Progenitor cell of endocrine pancreas (in vitro differentiated cells): ENCODE data around the gene TMEM150A. TPM values are rescaled to one million over a fixed set of nuclear protein-coding genes. Genes with fewer than 3 reads are reported as not detected.

Source experiments
- DNase-seq: peaks from one replicate; pipeline ENCODE4 v3.0.0; 2021; ENCODE audit warnings: low spot score; ENCODE audit not compliant: unreplicated experiment
- H3K27ac Mint-ChIP-seq: 2 replicates; pipeline ENCODE4 v1.8.0; 2021; ENCODE audit warnings: mild to moderate bottlenecking, moderate library complexity, mixed read lengths
- H3K27me3 Mint-ChIP-seq: 2 replicates; pipeline ENCODE4 v1.8.0; 2021; ENCODE audit warnings: mixed read lengths
- H3K36me3 Mint-ChIP-seq: 2 replicates; pipeline ENCODE4 v1.8.0; 2022; ENCODE audit warnings: mixed read lengths; ENCODE audit not compliant: insufficient read depth
- H3K4me1 Mint-ChIP-seq: 2 replicates; pipeline ENCODE4 v1.8.0; 2021; ENCODE audit warnings: low read depth, mixed read lengths
- H3K4me3 Mint-ChIP-seq: 2 replicates; pipeline ENCODE4 v1.8.0; 2021; ENCODE audit warnings: low read depth, mild to moderate bottlenecking, moderate library complexity, mixed read lengths
- H3K9me3 Mint-ChIP-seq: 2 replicates; pipeline ENCODE4 v1.8.0; 2021; ENCODE audit warnings: low read depth, mixed read lengths
- total RNA-seq: library from RNA; stranded (reverse); gene quantifications from 2 replicates; pipeline ENCODE4 v1.2.1, GENCODE V29; 2021
- TF ChIP-seq, protein P1 (sequence below): fragments of 200-600 bp; sonication (generic); IDR thresholded peaks from one replicate; pipeline ENCODE4 v1.5.0; 2021; ENCODE audit warnings: antibody characterized with exemption, mild to moderate bottlenecking; ENCODE audit not compliant: unreplicated experiment

Gene TMEM150A
- total RNA-seq, 1 donor from 2014 or later: 26.0 TPM

DNA sequence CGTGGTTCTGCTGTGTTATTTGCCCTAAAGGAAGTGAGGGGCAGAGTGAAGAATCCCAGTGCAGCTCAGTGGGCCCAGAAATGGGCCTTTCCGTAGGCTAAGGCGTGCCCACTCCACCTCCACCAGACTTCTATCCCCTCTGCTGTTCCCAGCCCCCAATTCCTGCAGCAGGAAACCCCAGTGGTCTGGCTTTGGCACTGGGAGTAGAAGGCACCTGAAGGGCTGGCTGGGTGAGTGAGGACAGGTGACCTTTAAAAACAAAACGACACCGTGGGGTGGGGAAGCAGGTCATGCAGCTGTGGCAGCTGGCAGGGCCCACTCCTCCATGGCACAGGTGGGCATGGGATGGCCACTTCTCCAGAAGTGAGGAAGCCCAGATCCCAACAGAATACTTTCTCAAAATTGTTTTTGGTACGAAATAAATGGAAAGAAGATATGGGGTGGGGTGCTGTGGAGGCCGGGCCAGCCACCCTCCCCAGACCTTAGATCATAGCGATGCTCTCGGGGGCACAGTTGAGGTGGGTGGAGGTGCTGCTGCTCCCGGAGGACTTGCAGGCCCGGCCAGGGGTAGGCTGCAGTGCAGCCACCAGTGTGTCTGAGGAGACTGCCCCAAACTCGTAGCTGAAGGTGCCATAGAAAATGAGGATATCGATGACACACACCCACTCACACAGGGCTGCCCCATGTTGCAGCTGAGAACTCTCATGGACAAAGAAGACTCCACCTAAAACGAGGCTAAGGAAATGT is 3.7 kb downstream of the TMEM150A start:
- no peak for DNase-seq
- Mint-ChIP-seq H3K27me3 (no peaks in the 10 kb centered on the region), H3K36me3 (no peaks in the 10 kb centered on the region), H3K27ac (no peak overlapping the region), H3K4me3 (no peak overlapping the region), H3K4me1 (peaks cover 24% of the 10 kb centered on the region), H3K9me3 (no peaks in the 10 kb centered on the region)
- TF ChIP-seq, protein P1, sequence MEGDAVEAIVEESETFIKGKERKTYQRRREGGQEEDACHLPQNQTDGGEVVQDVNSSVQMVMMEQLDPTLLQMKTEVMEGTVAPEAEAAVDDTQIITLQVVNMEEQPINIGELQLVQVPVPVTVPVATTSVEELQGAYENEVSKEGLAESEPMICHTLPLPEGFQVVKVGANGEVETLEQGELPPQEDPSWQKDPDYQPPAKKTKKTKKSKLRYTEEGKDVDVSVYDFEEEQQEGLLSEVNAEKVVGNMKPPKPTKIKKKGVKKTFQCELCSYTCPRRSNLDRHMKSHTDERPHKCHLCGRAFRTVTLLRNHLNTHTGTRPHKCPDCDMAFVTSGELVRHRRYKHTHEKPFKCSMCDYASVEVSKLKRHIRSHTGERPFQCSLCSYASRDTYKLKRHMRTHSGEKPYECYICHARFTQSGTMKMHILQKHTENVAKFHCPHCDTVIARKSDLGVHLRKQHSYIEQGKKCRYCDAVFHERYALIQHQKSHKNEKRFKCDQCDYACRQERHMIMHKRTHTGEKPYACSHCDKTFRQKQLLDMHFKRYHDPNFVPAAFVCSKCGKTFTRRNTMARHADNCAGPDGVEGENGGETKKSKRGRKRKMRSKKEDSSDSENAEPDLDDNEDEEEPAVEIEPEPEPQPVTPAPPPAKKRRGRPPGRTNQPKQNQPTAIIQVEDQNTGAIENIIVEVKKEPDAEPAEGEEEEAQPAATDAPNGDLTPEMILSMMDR: no peak

DNA sequence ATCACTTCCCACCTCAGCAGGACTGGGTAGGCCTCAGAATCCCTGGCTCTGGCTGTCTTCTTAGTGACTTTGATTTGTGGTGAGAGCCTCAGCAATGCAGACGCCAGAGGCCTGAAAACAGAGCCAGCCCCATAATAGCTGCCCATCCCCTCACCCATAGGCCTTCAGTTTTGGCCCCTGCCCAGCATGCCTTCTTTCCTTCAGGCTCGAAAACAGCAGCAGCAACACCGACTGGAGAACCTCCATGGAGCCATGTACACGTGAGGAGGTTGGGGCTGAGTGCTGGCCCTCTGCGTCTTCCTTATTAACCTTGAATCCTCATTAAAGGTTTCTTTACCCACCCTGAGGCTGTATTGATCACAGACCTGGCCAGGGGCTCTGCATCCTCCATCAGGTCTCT is 5.3 kb downstream of the TMEM150A start:
- no peaks in the 10 kb centered on the region for H3K36me3 Mint-ChIP-seq
- H3K4me3 Mint-ChIP-seq: peak overlapping the region; percentile 98
- H3K9me3 Mint-ChIP-seq: no peaks in the 10 kb centered on the region
- no peak for DNase-seq
- peaks cover 20% of the 10 kb centered on the region for H3K4me1 Mint-ChIP-seq
- no peak overlapping the region for H3K27ac Mint-ChIP-seq
- TF ChIP-seq, protein P1: no peak
- H3K27me3 Mint-ChIP-seq: no peaks in the 10 kb centered on the region

DNA sequence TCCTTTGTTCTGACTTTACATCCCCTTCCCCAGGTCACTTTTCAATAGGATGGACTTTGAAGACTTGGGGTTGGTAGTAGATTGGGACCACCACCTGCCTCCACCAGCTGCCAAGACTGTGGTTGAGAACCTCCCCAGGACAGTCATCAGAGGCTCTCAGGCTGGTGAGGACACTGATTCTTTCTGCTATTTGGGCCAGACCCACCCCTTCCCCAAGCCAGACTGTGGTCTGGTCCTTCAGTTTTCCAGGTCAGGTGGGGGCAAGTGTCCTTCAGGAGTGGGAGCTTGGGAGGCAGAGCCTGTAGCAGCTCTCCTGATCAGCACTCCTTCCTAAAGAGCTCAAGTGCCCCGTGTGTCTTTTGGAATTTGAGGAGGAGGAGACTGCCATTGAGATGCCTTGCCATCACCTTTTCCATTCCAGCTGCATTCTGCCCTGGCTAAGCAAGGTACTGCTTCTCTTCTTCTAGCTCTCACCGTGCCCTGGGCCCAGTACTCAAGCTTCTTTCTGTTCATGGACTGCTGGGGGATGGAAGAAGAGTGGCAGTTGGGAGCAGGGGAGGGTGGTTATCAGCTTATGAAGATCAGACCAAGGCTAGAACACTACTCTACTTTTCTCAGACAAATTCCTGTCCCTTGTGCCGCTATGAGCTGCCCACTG is 5.9 kb downstream of the TMEM150A start:
- Mint-ChIP-seq H3K36me3 (no peaks in the 10 kb centered on the region), H3K4me3 (peak overlapping the region; percentile 98), H3K27me3 (no peaks in the 10 kb centered on the region), H3K27ac (no peak overlapping the region), H3K4me1 (peaks cover 18% of the 10 kb centered on the region), H3K9me3 (no peaks in the 10 kb centered on the region)
- DNase-seq: no peak
- TF ChIP-seq, protein P1: no peak

DNA sequence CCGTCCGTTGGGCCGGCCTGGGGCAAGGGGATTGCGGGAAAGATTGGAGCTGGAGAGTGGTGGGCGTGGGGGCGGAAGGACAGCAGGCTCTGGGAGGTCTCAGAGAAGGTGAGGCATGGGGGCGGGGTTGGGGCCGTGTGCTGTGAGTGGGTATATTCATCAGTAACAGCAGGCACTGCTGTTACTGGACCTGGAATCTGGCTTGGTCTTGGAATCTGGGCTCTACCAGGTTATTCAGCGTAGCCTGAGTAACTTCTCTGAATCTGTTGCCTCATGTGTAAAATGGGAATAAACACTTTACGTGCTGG is 6.5 kb downstream of the TMEM150A start:
- TF ChIP-seq, protein P1: no peak
- H3K36me3 Mint-ChIP-seq: no peaks in the 10 kb centered on the region
- H3K4me3 Mint-ChIP-seq: peak overlapping the region; percentile 98
- DNase-seq: no peak
- H3K9me3 Mint-ChIP-seq: no peaks in the 10 kb centered on the region
- H3K4me1 Mint-ChIP-seq: peaks cover 14% of the 10 kb centered on the region
- no peaks in the 10 kb centered on the region for H3K27me3 Mint-ChIP-seq
- peak overlapping the region; percentile 97 for H3K27ac Mint-ChIP-seq

DNA sequence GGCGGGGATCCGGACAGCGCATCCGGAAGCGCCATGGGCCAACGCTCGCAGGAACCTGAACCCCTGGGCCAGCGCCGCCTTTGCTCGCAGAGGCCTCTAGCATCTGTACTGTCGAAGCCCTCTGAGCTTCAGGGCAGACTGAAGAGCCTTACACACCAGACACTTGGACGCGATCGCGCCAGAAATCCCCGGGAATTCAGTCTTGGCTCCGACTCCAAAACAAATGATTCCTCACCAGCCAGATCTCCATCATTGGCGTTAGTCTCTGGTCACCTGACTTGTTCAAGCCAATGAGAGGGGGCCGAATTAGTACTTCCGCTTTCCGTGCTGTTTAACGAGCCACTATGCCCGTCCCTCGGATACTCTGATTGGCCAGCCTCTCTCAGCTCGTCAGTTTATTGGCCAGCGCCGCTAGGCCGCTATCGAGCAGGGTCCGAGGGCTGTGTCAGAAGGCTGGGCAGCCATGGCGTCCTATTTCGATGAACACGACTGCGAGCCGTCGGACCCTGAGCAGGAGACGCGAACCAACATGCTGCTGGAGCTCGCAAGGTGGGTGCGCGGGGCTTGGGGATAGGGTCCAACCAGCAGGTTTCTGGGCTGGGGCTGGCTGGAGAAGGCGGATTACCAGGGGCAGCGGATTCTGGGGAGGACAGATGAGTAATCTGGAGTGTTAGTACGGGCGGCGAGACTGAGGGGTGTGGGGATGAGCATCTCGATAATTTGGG is 7.0 kb downstream of the TMEM150A start, which contains the start of gene RNF181:
Gene RNF181 (plus strand): TSS at position 445 of the 725 bp plus-strand sequence. CDS start 19 bp downstream, at position 464.
- no peaks in the 10 kb centered on the region for H3K36me3 Mint-ChIP-seq
- H3K4me3 Mint-ChIP-seq: peak within 1 kb of the TSS; percentile 98
- peaks cover 18% of the 10 kb centered on the region for H3K4me1 Mint-ChIP-seq
- peak within 1 kb of the TSS; percentile 97 for H3K27ac Mint-ChIP-seq
- no peaks in the 10 kb centered on the region for H3K27me3 Mint-ChIP-seq
- peak; percentile 77 for DNase-seq
- TF ChIP-seq, protein P1: no peak
- H3K9me3 Mint-ChIP-seq: no peaks in the 10 kb centered on the region
